Spleen (tissue), 11 donors: Measurements from ENCODE around the gene MYL10. TPM values are rescaled to one million over a fixed set of nuclear protein-coding genes. Genes with fewer than 3 reads are reported as not detected.
A peak's percentile ranks its signal among the peaks of the same experiment; 100 is the strongest.

ENCODE experiments used
- DNase-seq: peaks from one replicate; pipeline ENCODE4 v3.0.0-alpha.2; 2020
- H3K27ac ChIP-seq, 8 donors: fragments of 200-600 bp; sonication (generic) in 7 of 8; 1 replicate in 4 of 8; 2 replicates in 4 of 8; pipeline versions ENCODE4 v1.5.0 to v1.8.0; 2016 to 2021; ENCODE audit warnings: inconsistent platforms in 4 of 8, mild to moderate bottlenecking in 4 of 8, moderate library complexity in 1 of 8
- H3K27me3 ChIP-seq, 7 donors: fragments of 200-600 bp; sonication (generic) in 6 of 7; replicated peaks in 1 of 7; 1 replicate in 4 of 7; 2 replicates in 3 of 7; pipeline versions ENCODE4 v1.5.0 to v1.8.0; 2016 to 2021; ENCODE audit warnings: inconsistent platforms in 3 of 7, mild to moderate bottlenecking in 1 of 7
- H3K36me3 ChIP-seq, 6 donors: fragments of 200-600 bp; sonication (generic) in 5 of 6; 1 replicate in 4 of 6; 2 replicates in 2 of 6; pipeline versions ENCODE4 v1.5.0 to v1.8.0; 2016 to 2021; ENCODE audit warnings: inconsistent platforms in 2 of 6
- H3K4me1 ChIP-seq, 6 donors: fragments of 200-600 bp; sonication (generic) in 5 of 6; 1 replicate in 3 of 6; 2 replicates in 3 of 6; pipeline versions ENCODE4 v1.5.0 to v1.8.0; 2016 to 2021; ENCODE audit warnings: inconsistent platforms in 3 of 6
- H3K4me3 ChIP-seq, 8 donors: fragments of 200-600 bp; sonication (generic) in 7 of 8; 1 replicate in 4 of 8; 2 replicates in 4 of 8; pipeline versions ENCODE4 v1.5.0 to v1.8.0; 2016 to 2021; ENCODE audit warnings: inconsistent platforms in 4 of 8, mild to moderate bottlenecking in 4 of 8, moderate library complexity in 2 of 8
- H3K9me3 ChIP-seq, 8 donors: fragments of 200-600 bp; sonication (generic) in 7 of 8; 1 replicate in 4 of 8; 2 replicates in 4 of 8; pipeline versions ENCODE4 v1.5.0 to v1.8.0; 2016 to 2021; ENCODE audit warnings: inconsistent platforms in 4 of 8
- POLR2A ChIP-seq, 3 donors: fragments of 450-650 bp; IDR thresholded peaks; one replicate each; pipeline ENCODE4 v1.5.1; 2017; ENCODE audit warnings: antibody characterized with exemption in 3 of 3, mild to moderate bottlenecking in 1 of 3
- POLR2AphosphoS5 ChIP-seq, 3 donors: sonication (generic); formaldehyde crosslinking; IDR thresholded peaks; one replicate each; pipeline ENCODE4 v1.5.1; 2017; ENCODE audit warnings: antibody characterized with exemption in 3 of 3
- WGBS, 5 donors: extraction: QIAGEN DNeasy Blood & Tissue Kit in 3 of 5; methylation state at CpG; one replicate each; pipeline versions ENCODE4 v1.1.5 to v1.1.7; 2013 to 2018; 5-methylcytosine and 5-hydroxymethylcytosine counted together
- intact Hi-C: fragments of 100-400 bp; cut with DNase I; formaldehyde crosslinking; loops from one replicate; pipeline ENCODE4 v1.15.0; 2023; ENCODE audit warnings: low total_unique reads
- polyA plus RNA-seq, 3 donors: library from polyadenylated mRNA; stranded (reverse); fragments of 200-250 nt; gene quantifications; one replicate each; pipeline ENCODE4 v1.2.1, GENCODE V29; 2013
- total RNA-seq, 7 donors: library from RNA; depleted of rRNA in 3 of 7; stranded (reverse); fragments of >200 nt in 3 of 7; fragmentation: NEBNext Ultra II Directional in 4 of 7; extraction: Animal tissue kit (Norgen Biotek cat#: 25700) in 4 of 7; gene quantifications; one replicate each; pipeline versions ENCODE4 v1.1.0 to v1.2.1, GENCODE V29; 2016 to 2021
- TF ChIP-seq, protein P1 (sequence below), 11 experiments: fragments of 200-600 bp in 7 of 11; fragments of 450-650 bp in 4 of 11; sonication (generic) in 4 of 11; IDR thresholded peaks in 8 of 11; conservative IDR thresholded peaks in 3 of 11; 1 replicate in 7 of 11; 2 replicates in 4 of 11; pipeline versions ENCODE4 v1.4.0 to v1.8.0; 2016 to 2021; ENCODE audit warnings: antibody characterized with exemption in 11 of 11, inconsistent platforms in 4 of 11, mild to moderate bottlenecking in 1 of 11
- donor health status: healthy with polysubstance abuse.
- donor health status: DM: no; HTN: no; CAD: no; lungs with moderate emphysema.
- donor health status: DM: no; HTN: no; CAD: no.
- donor health status: Bipolar disorder and iron deficiency.
- donor health status: healthy.
- donor health status: DM: no; HTN: no; CAD: no.
- donor health status: DM: yes; HTN: yes; CAD: no.

The MYL10 gene
- total and polyA plus RNA-seq, 10 donors = not detected

DNA sequence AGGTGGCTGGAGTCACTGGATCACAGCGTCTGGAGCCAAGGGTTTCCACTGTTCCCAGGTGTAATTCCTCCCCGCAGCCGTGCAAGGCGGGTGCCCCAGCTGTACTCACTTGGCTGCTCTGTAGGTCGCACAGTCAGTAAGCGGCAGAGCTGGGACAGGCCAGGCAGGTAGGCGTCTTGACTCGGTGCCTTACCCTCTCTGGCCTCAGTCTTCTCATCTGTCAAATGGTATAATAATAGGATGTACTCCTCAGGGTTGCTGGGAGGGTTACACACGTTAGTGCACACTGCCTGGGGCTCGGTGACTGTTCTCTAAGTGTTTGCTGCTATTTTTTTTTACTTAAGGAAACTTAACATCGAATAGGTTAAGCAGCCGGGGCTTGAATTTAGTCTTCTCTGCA, 27.0 kb downstream of the MYL10 start:
- intact Hi-C loops = no loop called here

DNA sequence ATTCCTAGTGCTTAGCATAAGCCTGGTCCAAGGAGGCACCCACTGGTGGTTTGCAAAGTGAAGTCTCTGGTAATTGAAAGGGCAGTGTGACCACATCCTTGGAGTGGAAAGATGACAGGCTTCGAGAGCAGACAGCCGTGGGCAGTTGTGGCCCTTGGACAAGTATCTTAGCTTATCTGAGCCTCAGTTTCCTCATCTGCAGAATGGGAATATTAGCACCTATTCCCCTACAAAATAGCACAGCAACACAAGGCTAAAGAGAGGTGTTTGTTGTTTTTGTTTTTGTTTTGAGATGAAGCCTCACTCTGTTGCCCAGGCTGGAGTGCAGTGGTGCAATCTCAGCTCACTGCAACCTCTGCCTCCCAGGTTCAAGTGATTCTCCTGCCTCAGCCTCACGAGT, 29.3 kb downstream of the MYL10 start:
- Histone ChIP-seq H3K4me1 (peaks cover 0 to 12% (median 5%) of the 10 kb centered on the region in 6 donors), H3K4me3 (no peak overlapping the region), H3K9me3 (no peaks in the 10 kb centered on the region), H3K36me3 (no peaks in the 10 kb centered on the region), H3K27ac (no peak overlapping the region), H3K27me3 (peaks cover 0 to 14% (median 0%) of the 10 kb centered on the region in 7 donors)
- WGBS, 5 donors = 78 to 90% (median 81%) methylated on average over 3 of the region's 3 CpGs
- DNase-seq = no peak
- no peak for TF ChIP-seq POLR2A (IDR thresholded peaks at IDR 0.05)
- TF ChIP-seq, protein P1, sequence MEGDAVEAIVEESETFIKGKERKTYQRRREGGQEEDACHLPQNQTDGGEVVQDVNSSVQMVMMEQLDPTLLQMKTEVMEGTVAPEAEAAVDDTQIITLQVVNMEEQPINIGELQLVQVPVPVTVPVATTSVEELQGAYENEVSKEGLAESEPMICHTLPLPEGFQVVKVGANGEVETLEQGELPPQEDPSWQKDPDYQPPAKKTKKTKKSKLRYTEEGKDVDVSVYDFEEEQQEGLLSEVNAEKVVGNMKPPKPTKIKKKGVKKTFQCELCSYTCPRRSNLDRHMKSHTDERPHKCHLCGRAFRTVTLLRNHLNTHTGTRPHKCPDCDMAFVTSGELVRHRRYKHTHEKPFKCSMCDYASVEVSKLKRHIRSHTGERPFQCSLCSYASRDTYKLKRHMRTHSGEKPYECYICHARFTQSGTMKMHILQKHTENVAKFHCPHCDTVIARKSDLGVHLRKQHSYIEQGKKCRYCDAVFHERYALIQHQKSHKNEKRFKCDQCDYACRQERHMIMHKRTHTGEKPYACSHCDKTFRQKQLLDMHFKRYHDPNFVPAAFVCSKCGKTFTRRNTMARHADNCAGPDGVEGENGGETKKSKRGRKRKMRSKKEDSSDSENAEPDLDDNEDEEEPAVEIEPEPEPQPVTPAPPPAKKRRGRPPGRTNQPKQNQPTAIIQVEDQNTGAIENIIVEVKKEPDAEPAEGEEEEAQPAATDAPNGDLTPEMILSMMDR (IDR thresholded peaks at IDR 0.05 in 8 of 11, conservative IDR thresholded peaks at IDR 0.05 in 3 of 11) = no peak
- no peak for TF ChIP-seq POLR2AphosphoS5 (IDR thresholded peaks at IDR 0.05)
- intact Hi-C loops = no loop called here

More for the DNA sequence above, 27.0 kb downstream of the MYL10 start:
- peaks cover 0 to 12% (median 5%) of the 10 kb centered on the region in 6 donors for H3K4me1 ChIP-seq
- no peak overlapping the region for H3K27ac ChIP-seq
- peaks cover 0 to 14% (median 0%) of the 10 kb centered on the region in 7 donors for H3K27me3 ChIP-seq
- 59 to 73% (median 65%) methylated on average over 12 of the region's 12 CpGs for WGBS, 5 donors
- H3K9me3 ChIP-seq = no peaks in the 10 kb centered on the region
- no peaks in the 10 kb centered on the region for H3K36me3 ChIP-seq
- DNase-seq = no peak
- TF ChIP-seq POLR2AphosphoS5 (IDR thresholded peaks at IDR 0.05) (no peak), POLR2A (IDR thresholded peaks at IDR 0.05) (no peak)
- TF ChIP-seq, protein P1 (IDR thresholded peaks at IDR 0.05 in 8 of 11, conservative IDR thresholded peaks at IDR 0.05 in 3 of 11) = no peak
- H3K4me3 ChIP-seq = no peak overlapping the region

- peak; percentile 64 for DNase-seq
- WGBS, 5 donors = 67 to 100% (median 82%) methylated on average over 2 to 16 of the region's 16 CpGs
- TF ChIP-seq, protein P1 (IDR thresholded peaks at IDR 0.05 in 8 of 11, conservative IDR thresholded peaks at IDR 0.05 in 3 of 11) = no peak
- TF ChIP-seq POLR2A (IDR thresholded peaks at IDR 0.05) (no peak), POLR2AphosphoS5 (IDR thresholded peaks at IDR 0.05) (no peak)
- Histone ChIP-seq H3K9me3 (no peaks in the 10 kb centered on the region), H3K4me1 (peaks cover 0 to 12% (median 5%) of the 10 kb centered on the region in 6 donors), H3K27ac (peak overlapping the region in 2 of 8 donors; percentile 30 to 41), H3K27me3 (peaks cover 0 to 14% (median 0%) of the 10 kb centered on the region in 7 donors), H3K36me3 (no peaks in the 10 kb centered on the region), H3K4me3 (no peak overlapping the region)
- intact Hi-C loops = no loop called here
These were observed 29.9 kb downstream of the MYL10 start for GRCh38 chr7:101598986-101599771.

DNA sequence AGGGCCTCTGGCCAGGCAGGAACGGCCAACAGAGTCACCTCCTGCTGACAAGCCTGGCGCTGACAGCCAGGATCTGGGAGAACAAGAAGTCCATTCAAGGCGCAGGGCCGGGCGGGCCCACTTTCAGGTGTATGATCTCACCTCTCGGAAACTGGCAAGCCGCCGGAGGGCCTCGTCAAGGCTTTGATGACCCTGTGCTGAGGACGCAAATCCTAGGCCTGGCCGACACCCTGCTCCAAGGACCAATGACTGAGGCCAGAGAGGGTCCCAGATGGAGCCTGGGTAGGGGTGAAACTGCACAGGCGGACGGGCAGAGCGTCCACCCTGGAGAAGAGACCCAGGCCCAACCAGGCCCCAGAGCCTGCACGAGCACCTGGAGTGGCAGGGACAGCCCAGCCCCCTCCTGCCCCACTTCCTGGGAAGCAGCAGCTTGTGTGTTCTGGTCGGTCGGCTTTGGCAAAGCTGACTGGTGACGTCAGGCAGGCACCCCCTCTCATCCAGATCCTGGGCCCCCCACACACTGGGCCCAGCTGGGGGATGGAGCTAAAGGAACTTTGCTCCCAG, 30.6 kb downstream of the MYL10 start:
- 82 to 95% (median 87%) methylated on average over 15 to 18 of the region's 18 CpGs for WGBS, 5 donors
- peak overlapping the region in 2 of 8 donors; percentile 30 to 41 for H3K27ac ChIP-seq

More for the DNA sequence above, 30.6 kb downstream of the MYL10 start:
- H3K9me3 ChIP-seq = no peaks in the 10 kb centered on the region
- intact Hi-C loops = no loop called here
- peaks cover 0 to 14% (median 0%) of the 10 kb centered on the region in 7 donors for H3K27me3 ChIP-seq
- TF ChIP-seq, protein P1 (IDR thresholded peaks at IDR 0.05 in 8 of 11, conservative IDR thresholded peaks at IDR 0.05 in 3 of 11) = no peak
- TF ChIP-seq POLR2AphosphoS5 (IDR thresholded peaks at IDR 0.05) (no peak), POLR2A (IDR thresholded peaks at IDR 0.05) (no peak)
- peak; percentile 72 for DNase-seq
- H3K36me3 ChIP-seq = no peaks in the 10 kb centered on the region
- H3K4me3 ChIP-seq = no peak overlapping the region
- H3K4me1 ChIP-seq = peaks cover 0 to 12% (median 5%) of the 10 kb centered on the region in 6 donors
